ENCODE measurements around the gene SSTR3. TPM values are rescaled to one million over a fixed set of nuclear protein-coding genes. Genes with fewer than 3 reads are reported as not detected.

The SSTR3 gene
- total and polyA plus RNA-seq, 2 of the 4 experiments (the other 2 are of a cell fraction): under 0.01 to 0.07 TPM

- H4K20me1 ChIP-seq (ENCODE audit: insufficient read depth, low read length): no peaks in the 10 kb centered on the region
- no peak overlapping the region for H3K14ac ChIP-seq (replicated peaks; ENCODE audit: low read depth, low read length)
- ChIA-PET POLR2A (ENCODE audit: unreplicated experiment) (no interaction called here), CTCF (interaction anchor here (1.4 kb wide), 1 partner anchor 35 kb away, joined by 5 read pairs; no protein-coding TSS in a partner anchor)
- no peak overlapping the region for H4K91ac ChIP-seq (ENCODE audit: insufficient read depth, low read depth, low read length)
- DNase-seq (no peak), ATAC-seq (ENCODE audit: low read depth) (no peak)
- no TSS peak for BruUV-seq (replicated peaks)
- H2BK20ac ChIP-seq (ENCODE audit: low read depth, low read length): no peak overlapping the region
- no peak overlapping the region for H3K56ac ChIP-seq (ENCODE audit: extremely low read depth, insufficient read depth, low read length)
- no peak overlapping the region for H3K4me3 ChIP-seq (ENCODE audit: insufficient read depth, low read depth, low read length)
- no peak overlapping the region for H2AK9ac ChIP-seq (replicated peaks; ENCODE audit: low read depth, low read length, poor library complexity)
- H3K18ac ChIP-seq (ENCODE audit: low read depth, low read length): no peak overlapping the region
- no peak overlapping the region for H2AK5ac ChIP-seq (ENCODE audit: low read depth, low read length)
- no peak overlapping the region for H4K8ac ChIP-seq (ENCODE audit: low read depth in 2 of 2, low read length in 2 of 2)
- TF ChIP-seq SMC3 (IDR thresholded peaks at IDR 0.05; ENCODE audit: low read depth, low read length) (no peak), MAFK (IDR thresholded peaks at IDR 0.05; ENCODE audit: low read depth, low read length) (no peak), RFX5 (IDR thresholded peaks at IDR 0.05; ENCODE audit: low read depth, low read length) (no peak), RCOR1 (IDR thresholded peaks at IDR 0.05; ENCODE audit: insufficient replicate concordance, low read length) (no peak), NFE2L2 (IDR thresholded peaks at IDR 0.05; ENCODE audit: low read depth, low read length) (no peak), CEBPB (IDR thresholded peaks at IDR 0.05; ENCODE audit: low read depth, low read length) (no peak), ELK1 (IDR thresholded peaks at IDR 0.05; ENCODE audit: borderline replicate concordance, low read depth, low read length) (no peak), MAZ (IDR thresholded peaks at IDR 0.05; ENCODE audit: borderline replicate concordance, low read depth, low read length) (no peak), RAD21 (IDR thresholded peaks at IDR 0.05; ENCODE audit: low read length) (no peak), MXI1 (IDR thresholded peaks at IDR 0.05; ENCODE audit: borderline replicate concordance, low read depth, low read length) (no peak), FOS (IDR thresholded peaks at IDR 0.05; ENCODE audit: low read depth, low read length) (no peak), BHLHE40 (IDR thresholded peaks at IDR 0.05; ENCODE audit: low read depth, low read length) (no peak), CHD1 (IDR thresholded peaks at IDR 0.05; ENCODE audit: low read depth, low read length) (no peak), POLR2A (IDR thresholded peaks at IDR 0.05; ENCODE audit: low read depth, low read length) (no peak)
- TF ChIP-seq, protein P1, sequence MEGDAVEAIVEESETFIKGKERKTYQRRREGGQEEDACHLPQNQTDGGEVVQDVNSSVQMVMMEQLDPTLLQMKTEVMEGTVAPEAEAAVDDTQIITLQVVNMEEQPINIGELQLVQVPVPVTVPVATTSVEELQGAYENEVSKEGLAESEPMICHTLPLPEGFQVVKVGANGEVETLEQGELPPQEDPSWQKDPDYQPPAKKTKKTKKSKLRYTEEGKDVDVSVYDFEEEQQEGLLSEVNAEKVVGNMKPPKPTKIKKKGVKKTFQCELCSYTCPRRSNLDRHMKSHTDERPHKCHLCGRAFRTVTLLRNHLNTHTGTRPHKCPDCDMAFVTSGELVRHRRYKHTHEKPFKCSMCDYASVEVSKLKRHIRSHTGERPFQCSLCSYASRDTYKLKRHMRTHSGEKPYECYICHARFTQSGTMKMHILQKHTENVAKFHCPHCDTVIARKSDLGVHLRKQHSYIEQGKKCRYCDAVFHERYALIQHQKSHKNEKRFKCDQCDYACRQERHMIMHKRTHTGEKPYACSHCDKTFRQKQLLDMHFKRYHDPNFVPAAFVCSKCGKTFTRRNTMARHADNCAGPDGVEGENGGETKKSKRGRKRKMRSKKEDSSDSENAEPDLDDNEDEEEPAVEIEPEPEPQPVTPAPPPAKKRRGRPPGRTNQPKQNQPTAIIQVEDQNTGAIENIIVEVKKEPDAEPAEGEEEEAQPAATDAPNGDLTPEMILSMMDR (conservative IDR thresholded peaks at IDR 0.05; ENCODE audit: low read depth, low read length): no peak
- TF ChIP-seq, protein P2, sequence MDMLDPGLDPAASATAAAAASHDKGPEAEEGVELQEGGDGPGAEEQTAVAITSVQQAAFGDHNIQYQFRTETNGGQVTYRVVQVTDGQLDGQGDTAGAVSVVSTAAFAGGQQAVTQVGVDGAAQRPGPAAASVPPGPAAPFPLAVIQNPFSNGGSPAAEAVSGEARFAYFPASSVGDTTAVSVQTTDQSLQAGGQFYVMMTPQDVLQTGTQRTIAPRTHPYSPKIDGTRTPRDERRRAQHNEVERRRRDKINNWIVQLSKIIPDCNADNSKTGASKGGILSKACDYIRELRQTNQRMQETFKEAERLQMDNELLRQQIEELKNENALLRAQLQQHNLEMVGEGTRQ (IDR thresholded peaks at IDR 0.05; ENCODE audit: low read depth, low read length): no peak
- no peaks in the 10 kb centered on the region for H3K36me3 ChIP-seq (ENCODE audit: control insufficient read depth, insufficient read depth, low read length)
- no peaks in the 10 kb centered on the region for H3K79me1 ChIP-seq (ENCODE audit: low read depth in 1 of 2, low read length in 2 of 2)
- H3K23ac ChIP-seq (ENCODE audit: low read depth, low read length): no peak overlapping the region
- H3K4ac ChIP-seq (ENCODE audit: low read depth, low read length): no peak overlapping the region
- H3K4me2 ChIP-seq (ENCODE audit: low read depth, low read length): no peak overlapping the region
- no peak overlapping the region for H2BK5ac ChIP-seq (ENCODE audit: low read depth, low read length, poor library complexity, severe bottlenecking)
- H3K9me1 ChIP-seq (ENCODE audit: insufficient read depth, low read length): no peaks in the 10 kb centered on the region
- in situ Hi-C loops (cut with MboI; ENCODE audit: low sequenced_read_pairs): no loop called here
- no peak overlapping the region for H4K5ac ChIP-seq (ENCODE audit: low read depth, low read length)
- H3K9me3 ChIP-seq (ENCODE audit: control insufficient read depth, insufficient read depth, low read length): peaks cover 6% of the 10 kb centered on the region; the same call in 1 of the 2 replicates
- no peak overlapping the region for H3K9ac ChIP-seq (ENCODE audit: low read depth, low read length)
- intact Hi-C loops (cut with micrococcal nuclease): no loop called here
- no peak overlapping the region for H2BK120ac ChIP-seq (ENCODE audit: low read depth, low read length)
- no peak overlapping the region for H3K27ac ChIP-seq (ENCODE audit: insufficient read depth, low read length)
- peaks cover 24% of the 10 kb centered on the region for H3K27me3 ChIP-seq (ENCODE audit: control insufficient read depth, insufficient read depth, low read length)
- H2BK15ac ChIP-seq (ENCODE audit: low read depth, low read length): no peak overlapping the region
- H3K4me1 ChIP-seq (ENCODE audit: control insufficient read depth, insufficient read depth, low read length): no peaks in the 10 kb centered on the region; the same call in 1 of the 2 replicates
- dilution Hi-C loops (cut with HindIII; ENCODE audit: low sequenced_read_pairs, unreplicated experiment): no loop called here
- H2AFZ ChIP-seq (replicated peaks; ENCODE audit: low read length, poor library complexity): no peak overlapping the region
- 80% methylated on average over 3 of the region's 9 CpGs; no CpG with 5 or more reads in 1 of the 2 experiments for WGBS, 2 experiments (ENCODE audit: extremely low coverage in 2 of 2, insufficient read length in 1 of 2)
Observed at GRCh38 chr22:37165066-37165465, 47.2 kb downstream of the SSTR3 start.
